ENCODE data around the gene ANKRD31.
"Not testable (repeated sequence)": the region's sequence is repeated elsewhere in the genome, so short reads cannot be mapped to it uniquely, and the experiment has no call there.

- not testable (repeated sequence) for TF ChIP-seq CTCF (IDR thresholded peaks at IDR 0.05; ENCODE audit: insufficient read depth, low read depth, low read length); EZH2 (IDR thresholded peaks at IDR 0.05; ENCODE audit: insufficient read depth, low read length)
Observed at GRCh38 chr5:75079346-75079745, 157.3 kb downstream of the ANKRD31 start.

Measured in astrocyte (in vitro differentiated cells and primary cell).